Activated CD4-positive, alpha-beta T cell treated with anti-CD3 and anti-CD28 coated beads, Interleukin-10, Interleukin-2, amounts not matched to agents 100 ng/mL and 50 ng/mL, durations not matched to agents 16 hours and 8 hours (primary cell): Measurements from ENCODE around the gene ZFX.

Source experiments
- DNase-seq: peaks from one replicate; pipeline ENCODE4 v3.0.0-alpha.2; 2020

The ZFX gene

GRCh38 chrX:24243188-24243587 is 93.7 kb downstream of the ZFX start:
- DNase-seq, result no peak

DNA sequence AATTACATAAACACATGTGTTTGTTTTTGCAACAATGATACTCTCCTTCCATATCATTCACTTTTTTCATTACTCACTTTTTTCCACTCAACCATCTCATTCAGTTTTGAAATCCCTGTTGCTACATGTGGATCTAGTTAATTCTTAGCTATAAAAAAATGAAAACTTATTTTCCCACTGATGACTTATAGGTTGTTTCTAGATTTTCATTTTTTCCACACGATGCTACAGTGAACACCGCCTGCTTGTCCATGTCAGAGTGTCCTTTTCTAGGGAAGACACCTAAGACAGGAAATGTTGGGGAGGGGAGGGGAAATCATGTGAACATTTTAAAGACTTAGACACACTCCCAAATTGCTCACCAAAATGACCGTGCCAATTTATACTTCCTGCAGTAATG is 94.2 kb downstream of the ZFX start:
- no peak for DNase-seq

DNA sequence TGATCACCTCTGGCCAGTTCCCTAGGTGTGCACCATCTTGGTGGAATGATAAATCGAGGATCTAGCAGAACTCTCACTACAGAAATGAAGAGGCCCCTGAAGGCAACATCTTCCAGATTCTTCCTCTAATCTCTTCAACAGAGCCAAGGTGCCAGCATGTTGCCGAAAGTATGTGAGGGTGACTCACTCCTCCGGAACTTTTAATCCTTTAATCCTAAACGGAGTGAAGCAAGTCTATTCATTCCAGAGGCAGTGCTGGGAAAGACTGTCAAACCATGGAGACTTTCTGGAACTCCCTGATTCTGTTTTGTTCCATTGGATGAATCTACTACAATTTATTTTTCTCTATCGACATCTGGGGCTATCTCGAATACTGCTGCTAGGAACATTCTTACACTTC is 95.7 kb downstream of the ZFX start:
- DNase-seq, result no peak

- no peak for DNase-seq
These were observed 98.5 kb downstream of the ZFX start for GRCh38 chrX:24248042-24248441.

DNA sequence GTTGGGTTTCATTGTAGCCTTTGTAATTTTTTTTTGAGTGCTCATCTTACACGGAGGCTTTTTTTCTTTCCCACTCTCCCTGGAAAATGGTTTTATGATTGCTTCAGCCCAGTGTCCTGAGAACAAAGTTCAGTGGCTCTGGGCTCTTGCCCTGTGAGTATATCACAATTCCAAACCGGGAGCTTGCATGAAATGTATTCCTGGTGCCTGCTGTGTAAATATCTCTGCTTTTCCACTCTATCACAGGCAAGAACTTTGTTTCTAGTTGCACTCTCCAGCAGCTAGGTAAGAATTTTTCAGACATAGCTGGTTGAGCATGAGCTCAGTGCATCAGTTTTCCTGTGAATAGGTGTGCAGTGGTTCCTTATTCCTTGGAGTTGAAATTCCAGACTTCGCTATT is 103.5 kb downstream of the ZFX start:
- no peak for DNase-seq

DNA sequence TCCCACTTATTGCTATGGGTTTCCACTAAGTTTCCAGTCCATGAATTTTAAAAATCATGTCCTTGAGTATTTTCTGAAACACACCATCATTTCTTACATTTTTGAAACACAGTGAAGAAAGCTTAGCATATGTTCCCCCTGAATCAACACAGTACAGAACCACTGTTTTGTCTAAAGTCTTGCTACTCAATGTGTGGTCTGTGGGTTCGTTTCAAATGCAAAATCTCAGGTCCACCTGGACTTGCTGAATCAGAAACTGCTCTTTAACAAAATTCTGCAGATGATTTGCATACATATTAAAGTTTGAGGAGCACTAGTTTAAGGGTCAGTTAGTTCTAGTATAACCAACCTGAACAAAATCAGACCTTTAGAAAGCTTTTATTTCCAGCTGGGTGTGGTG is 103.9 kb downstream of the ZFX start:
- DNase-seq, result no peak

- DNase-seq, result no peak
These were observed 107.5 kb downstream of the ZFX start for GRCh38 chrX:24257011-24257410.

GRCh38 chrX:24259544-24260240 is 110.2 kb downstream of the ZFX start:
- peak; percentile 53 for DNase-seq

DNA sequence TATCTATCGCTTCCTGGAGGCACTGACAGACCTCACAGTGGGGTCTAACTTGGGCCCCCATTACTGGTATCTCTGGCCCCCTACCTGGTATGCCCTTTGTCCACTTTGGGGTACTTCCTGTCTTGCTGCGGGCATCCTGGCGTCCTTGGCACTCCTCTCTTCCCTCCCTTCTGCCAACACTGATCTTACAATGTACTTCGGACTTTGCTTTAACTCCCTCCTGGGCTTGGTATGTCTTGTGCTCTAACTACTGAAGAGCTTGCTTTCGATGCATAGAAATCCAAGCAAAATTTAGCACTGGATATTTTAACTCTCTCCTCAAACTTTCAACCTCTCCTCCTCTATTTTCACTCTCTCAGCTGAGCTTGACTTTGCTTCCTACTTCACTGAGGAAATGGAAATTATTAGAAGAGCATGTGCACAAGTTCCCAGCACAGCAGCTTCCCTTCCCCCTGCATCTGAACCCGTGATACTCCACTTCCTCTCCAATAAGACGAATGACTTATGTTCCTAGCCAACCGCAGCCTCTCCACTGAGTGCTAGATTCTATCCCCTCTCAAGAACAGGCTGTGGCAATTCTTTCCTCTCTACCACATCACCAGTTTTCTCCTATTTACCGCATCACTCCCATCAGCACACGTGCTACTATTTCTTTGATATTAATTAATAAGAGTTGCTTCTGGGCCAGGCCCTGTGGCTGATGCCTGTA is 111.5 kb downstream of the ZFX start:
- DNase-seq, result peak; percentile 45

DNA sequence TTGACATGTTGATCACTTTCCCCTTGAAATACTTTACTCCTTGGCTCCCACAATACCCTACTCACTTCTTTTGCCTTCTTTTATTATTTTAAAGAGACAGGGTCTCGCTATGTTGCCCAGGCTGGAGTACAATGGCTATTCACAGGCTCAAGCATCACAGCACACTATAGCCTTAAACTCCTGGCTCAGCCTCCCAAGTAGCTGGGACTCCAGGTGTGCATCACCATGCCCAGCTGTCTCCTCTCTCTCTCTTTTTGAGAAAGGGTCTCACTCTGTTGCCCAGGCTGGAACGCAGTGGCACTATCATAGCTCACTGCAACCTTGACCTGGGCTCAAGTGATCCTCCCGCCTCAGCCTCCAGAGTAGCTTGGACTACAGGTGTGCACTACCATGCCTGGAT is 112.8 kb downstream of the ZFX start:
- no peak for DNase-seq

DNA sequence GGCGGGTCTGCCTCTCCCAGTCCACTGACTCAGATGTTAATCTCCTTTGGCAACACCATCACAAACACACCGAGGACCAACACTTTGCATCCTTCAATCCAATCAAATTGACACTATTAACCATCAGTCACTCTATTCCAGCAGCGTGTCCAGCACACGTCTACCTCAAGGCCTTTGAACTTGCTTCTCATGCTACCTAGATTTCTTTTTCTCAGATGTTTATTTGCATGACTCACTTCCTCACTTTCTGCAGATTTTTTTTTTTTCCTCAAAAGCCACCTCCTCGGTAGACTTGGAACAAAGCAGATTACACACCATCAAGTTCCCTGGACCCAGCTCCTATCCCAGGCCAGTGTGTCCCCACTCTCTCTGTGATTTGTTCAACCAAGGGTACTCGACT is 114.9 kb downstream of the ZFX start:
- DNase-seq, result no peak
